ENCODE results near the gene BTBD1. TPM values are rescaled to one million over a fixed set of nuclear protein-coding genes. Genes with fewer than 3 reads are reported as not detected.

The BTBD1 gene
- total RNA-seq, 2 experiments from 2014 or later: 56.5 to 58.0 TPM

GRCh38 chr15:83010709-83011270 lies 56.3 kb downstream of the BTBD1 start:
- ChIA-PET POLR2A (interaction anchor here (0.9 kb wide), 2 partner anchors 24 to 471 kb away, joined by 3 read pairs; partner anchors contain the start of gene RPS17), CTCF (interaction anchor here (0.6 to 2.3 kb wide), 16 partner anchors 10 to 548 kb away, joined by 3 to 7 read pairs (median 4); partner anchors contain the start of genes BTBD1, HDGFL3, RAMAC and RPS17)

- POLR2A ChIA-PET: interaction anchor here (1.0 kb wide), 1 partner anchor 15 kb away, joined by 4 read pairs; the partner anchor contains the start of gene RAMAC
- CTCF ChIA-PET: interaction anchor here (0.8 to 2.1 kb wide), 8 partner anchors 9 to 270 kb away, joined by 3 to 11 read pairs (median 4); partner anchors contain the start of genes C15orf40 and RAMAC
Measured at GRCh38 chr15:83000672-83001031, 66.4 kb downstream of the BTBD1 start.

GRCh38 chr15:82999905-83000671 lies 67.0 kb downstream of the BTBD1 start:
- CTCF ChIA-PET: interaction anchor here (0.5 to 2.1 kb wide), 12 partner anchors 10 to 439 kb away, joined by 3 to 11 read pairs (median 3); partner anchors contain the start of genes C15orf40 and RAMAC
- POLR2A ChIA-PET: interaction anchor here (1.0 kb wide), 1 partner anchor 14 kb away, joined by 4 read pairs; the partner anchor contains the start of gene RAMAC

GRCh38 chr15:82999426-82999825 lies 67.6 kb downstream of the BTBD1 start:
- ChIA-PET CTCF (interaction anchor here (0.7 to 2.1 kb wide), 6 partner anchors 61 to 186 kb away, joined by 3 to 9 read pairs (median 3); no protein-coding TSS in a partner anchor), POLR2A (no interaction called here)

GRCh38 chr15:82995938-82996337 lies 71.1 kb downstream of the BTBD1 start:
- CTCF ChIA-PET: interaction anchor here (1.1 to 1.6 kb wide), 2 partner anchors 459 to 465 kb away, joined by 3 read pairs; no protein-coding TSS in a partner anchor
- POLR2A ChIA-PET: no interaction called here

- ChIA-PET CTCF (no interaction called here), POLR2A (no interaction called here)
Measured at GRCh38 chr15:82995076-82995475, 72.0 kb downstream of the BTBD1 start.

GRCh38 chr15:82993144-82993543 lies 73.9 kb downstream of the BTBD1 start:
- POLR2A ChIA-PET: no interaction called here

GRCh38 chr15:82992436-82992998 lies 74.5 kb downstream of the BTBD1 start:
- CTCF ChIA-PET: interaction anchor here (0.6 kb wide), 1 partner anchor 52 kb away, joined by 3 read pairs; no protein-coding TSS in a partner anchor
- POLR2A ChIA-PET: no interaction called here

More at GRCh38 chr15:82993144-82993543, 73.9 kb downstream of the BTBD1 start:
- CTCF ChIA-PET: no interaction called here

GRCh38 chr15:82986442-82986780 lies 80.6 kb downstream of the BTBD1 start:
- CTCF ChIA-PET: interaction anchor here (1.2 to 3.2 kb wide), 2 partner anchors 14 to 25 kb away, joined by 6 to 11 read pairs; partner anchors contain the start of gene C15orf40
- POLR2A ChIA-PET: interaction anchor here (0.6 to 2.1 kb wide), 6 partner anchors 14 to 1646 kb away, joined by 3 to 11 read pairs (median 4); partner anchors contain the start of genes BTBD1 and RPS17

GRCh38 chr15:82985688-82986441 lies 81.2 kb downstream of the BTBD1 start, which contains the start of gene RAMAC:
TSS of gene RAMAC (plus strand) at chr15:82986210. CDS start at chr15:82989019, 2,809 bp downstream.
- ChIA-PET CTCF (interaction anchor here (1.2 to 3.2 kb wide), 2 partner anchors 15 to 26 kb away, joined by 6 to 11 read pairs; partner anchors contain the start of gene C15orf40), POLR2A (interaction anchor here (0.5 to 2.1 kb wide), 8 partner anchors 14 to 1647 kb away, joined by 3 to 11 read pairs (median 4); partner anchors contain the start of genes BTBD1 and RPS17)

GRCh38 chr15:82980981-82981380 lies 86.1 kb downstream of the BTBD1 start:
- POLR2A ChIA-PET: no interaction called here
- CTCF ChIA-PET: no interaction called here

- CTCF ChIA-PET: no interaction called here
Measured at GRCh38 chr15:82979726-82980125, 87.3 kb downstream of the BTBD1 start.

GRCh38 chr15:82978438-82978837 lies 88.6 kb downstream of the BTBD1 start:
- ChIA-PET POLR2A (no interaction called here), CTCF (no interaction called here)

More at GRCh38 chr15:82979726-82980125, 87.3 kb downstream of the BTBD1 start:
- POLR2A ChIA-PET: no interaction called here

- POLR2A ChIA-PET: no interaction called here
- CTCF ChIA-PET: interaction anchor here (0.6 kb wide), 1 partner anchor 107 kb away, joined by 4 read pairs; no protein-coding TSS in a partner anchor
Measured at GRCh38 chr15:82977076-82977475, 90.0 kb downstream of the BTBD1 start.

GRCh38 chr15:82972990-82973389 lies 94.1 kb downstream of the BTBD1 start:
- ChIA-PET CTCF (no interaction called here), POLR2A (no interaction called here)

GRCh38 chr15:82971218-82971984 lies 95.7 kb downstream of the BTBD1 start:
- CTCF ChIA-PET: no interaction called here
- POLR2A ChIA-PET: no interaction called here

- ChIA-PET CTCF (no interaction called here), POLR2A (no interaction called here)
Measured at GRCh38 chr15:82970696-82971095, 96.4 kb downstream of the BTBD1 start.

GRCh38 chr15:82970078-82970686 lies 96.9 kb downstream of the BTBD1 start:
- ChIA-PET CTCF (no interaction called here), POLR2A (no interaction called here)
